Activated CD4-positive, CD25-positive, alpha-beta regulatory T cell treated with anti-CD3 and anti-CD28 coated beads, Interleukin-2, amount 50 U/mL, for 24 hours (primary cell): ENCODE data around the gene SP3.
A peak's percentile ranks its signal among the peaks of the same experiment; 100 is the strongest.

Experiments
- ATAC-seq, 2 donors: fragments of 150-1000 bp; cut with Tn5 transposase; one replicate each; pipeline ENCODE4 v1.10.0; 2021; ENCODE audit warnings: mild to moderate bottlenecking in 1 of 2, moderate library complexity in 1 of 2

Gene SP3

GRCh38 chr2:173965372-173966025, at the start of gene SP3:
TSS of gene SP3 (minus strand) at chr2:173965373. CDS start at chr2:173965171, 202 bp downstream.
- ATAC-seq = peak; percentile 78 to 79

- no peak for ATAC-seq
Measured at GRCh38 chr2:174014699-174015070, 49.5 kb upstream of the SP3 start.

- ATAC-seq = no peak
Measured at GRCh38 chr2:174014011-174014698, 49.0 kb upstream of the SP3 start.

- no peak for ATAC-seq
Measured at GRCh38 chr2:174013315-174013751, 48.2 kb upstream of the SP3 start.

- ATAC-seq = peak; percentile 46 to 58
Measured at GRCh38 chr2:174012347-174013314, 47.5 kb upstream of the SP3 start.

GRCh38 chr2:174011796-174012195, 46.6 kb upstream of the SP3 start:
- no peak for ATAC-seq

- no peak for ATAC-seq
Measured at GRCh38 chr2:174011173-174011572, 46.0 kb upstream of the SP3 start.

GRCh38 chr2:174009488-174010223, 44.5 kb upstream of the SP3 start:
- ATAC-seq = no peak

- no peak for ATAC-seq
Measured at GRCh38 chr2:174008720-174009119, 43.5 kb upstream of the SP3 start.

- no peak for ATAC-seq
Measured at GRCh38 chr2:174007010-174007409, 41.8 kb upstream of the SP3 start.

GRCh38 chr2:174005801-174006419, 40.7 kb upstream of the SP3 start:
- ATAC-seq = no peak

GRCh38 chr2:174004905-174005605, 39.9 kb upstream of the SP3 start:
- peak; percentile 89 to 96 for ATAC-seq

- no peak for ATAC-seq
Measured at GRCh38 chr2:174003720-174004695, 38.8 kb upstream of the SP3 start.

- ATAC-seq = no peak
Measured at GRCh38 chr2:174002679-174003078, 37.5 kb upstream of the SP3 start.

GRCh38 chr2:174001107-174001506, 35.9 kb upstream of the SP3 start:
- ATAC-seq = no peak

- ATAC-seq = no peak
Measured at GRCh38 chr2:173999724-174000123, 34.6 kb upstream of the SP3 start.

GRCh38 chr2:173999272-173999671, 34.1 kb upstream of the SP3 start:
- no peak for ATAC-seq

- no peak for ATAC-seq
Measured at GRCh38 chr2:173998386-173998785, 33.2 kb upstream of the SP3 start.

GRCh38 chr2:173997753-173998152, 32.6 kb upstream of the SP3 start:
- no peak for ATAC-seq

- ATAC-seq = no peak
Measured at GRCh38 chr2:173997269-173997668, 32.1 kb upstream of the SP3 start.
